RWPE2 (cell line): ENCODE measurements around the gene MCM5.

Experiments
- ATAC-seq: fragments of 200-7000 bp; cut with Tn5 transposase; 3 replicates; pipeline ENCODE4 v1.9.1; 2021; ENCODE audit warnings: low read depth
- DNase-seq: peaks from one replicate; pipeline ENCODE4 v3.0.0-alpha.2; 2020; ENCODE audit warnings: low spot score
- H3K27ac ChIP-seq: fragments of 450-650 bp; 2 replicates; pipeline ENCODE4 v1.5.1; 2017; ENCODE audit warnings: mild to moderate bottlenecking; ENCODE audit not compliant: poor library complexity, severe bottlenecking
- H3K27me3 ChIP-seq: fragments of 250-450 bp; sonication (Bioruptor Pico); 2 replicates; pipeline ENCODE4 v1.5.1; 2021; ENCODE audit warnings: mild to moderate bottlenecking, moderate library complexity; ENCODE audit not compliant: insufficient read depth, poor library complexity, severe bottlenecking
- H3K36me3 ChIP-seq: fragments of 250-450 bp; sonication (Bioruptor Pico); 2 replicates; pipeline ENCODE4 v1.5.1; 2020; ENCODE audit warnings: low read depth, mild to moderate bottlenecking, moderate library complexity
- H3K4me1 ChIP-seq: fragments of 250-450 bp; sonication (Bioruptor Pico); 2 replicates; pipeline ENCODE4 v1.5.1; 2021; ENCODE audit warnings: mild to moderate bottlenecking, moderate library complexity; ENCODE audit not compliant: insufficient read depth, poor library complexity, severe bottlenecking
- H3K4me3 ChIP-seq: fragments of 250-450 bp; sonication (Bioruptor Pico); 2 replicates; pipeline ENCODE4 v1.5.1; 2021; ENCODE audit warnings: mild to moderate bottlenecking, moderate library complexity; ENCODE audit not compliant: severe bottlenecking
- H3K9me3 ChIP-seq: fragments of 250-450 bp; sonication (Bioruptor Pico); 2 replicates; pipeline ENCODE4 v1.5.1; 2021; ENCODE audit warnings: mild to moderate bottlenecking, moderate library complexity; ENCODE audit not compliant: severe bottlenecking
- TF ChIP-seq, protein P1 (sequence below): fragments of 450-650 bp; IDR thresholded peaks from one replicate; pipeline ENCODE4 v1.5.1; 2017; ENCODE audit warnings: mild to moderate bottlenecking, moderate library complexity; ENCODE audit not compliant: poor library complexity, severe bottlenecking

The MCM5 gene

DNA sequence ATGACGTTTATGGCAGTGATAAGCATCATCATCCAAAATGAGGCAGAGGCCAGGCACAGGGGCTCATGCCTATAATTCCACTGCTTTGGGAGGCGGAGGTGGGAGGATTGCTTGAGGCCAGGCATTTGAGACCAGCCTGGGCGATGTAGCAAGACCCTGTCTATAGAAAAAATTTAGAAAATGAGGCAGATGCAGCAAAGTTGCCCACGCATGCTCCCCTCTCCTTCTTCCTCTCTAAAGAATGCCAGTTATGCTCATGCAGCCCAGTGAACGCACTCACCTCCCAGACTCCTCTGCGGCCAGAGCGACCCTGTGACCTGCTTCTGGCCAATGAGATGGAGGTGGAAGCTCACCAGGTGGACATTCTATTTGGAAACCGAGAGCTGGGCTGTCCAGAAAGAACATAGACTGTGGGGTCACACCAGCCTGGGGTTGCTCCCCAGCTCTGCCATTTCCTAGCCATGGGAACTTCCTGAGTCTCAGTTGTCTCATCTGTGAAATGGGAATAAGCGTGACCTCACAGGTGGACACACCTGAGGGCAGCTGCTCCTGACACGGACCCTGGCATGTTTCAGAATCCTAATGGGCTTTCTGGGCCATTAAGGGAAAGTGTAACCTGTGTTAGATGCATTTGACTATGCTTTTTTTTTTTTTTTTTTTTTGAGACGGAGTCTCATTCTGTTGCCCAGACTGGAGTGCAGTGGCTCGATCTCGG is 44.9 kb downstream of the MCM5 start:
- no peaks in the 10 kb centered on the region for H3K27me3 ChIP-seq
- no peak overlapping the region for H3K27ac ChIP-seq
- H3K4me3 ChIP-seq, result no peak overlapping the region
- DNase-seq, result no peak
- peaks cover 21% of the 10 kb centered on the region for H3K4me1 ChIP-seq
- no peak for ATAC-seq
- TF ChIP-seq, protein P1, sequence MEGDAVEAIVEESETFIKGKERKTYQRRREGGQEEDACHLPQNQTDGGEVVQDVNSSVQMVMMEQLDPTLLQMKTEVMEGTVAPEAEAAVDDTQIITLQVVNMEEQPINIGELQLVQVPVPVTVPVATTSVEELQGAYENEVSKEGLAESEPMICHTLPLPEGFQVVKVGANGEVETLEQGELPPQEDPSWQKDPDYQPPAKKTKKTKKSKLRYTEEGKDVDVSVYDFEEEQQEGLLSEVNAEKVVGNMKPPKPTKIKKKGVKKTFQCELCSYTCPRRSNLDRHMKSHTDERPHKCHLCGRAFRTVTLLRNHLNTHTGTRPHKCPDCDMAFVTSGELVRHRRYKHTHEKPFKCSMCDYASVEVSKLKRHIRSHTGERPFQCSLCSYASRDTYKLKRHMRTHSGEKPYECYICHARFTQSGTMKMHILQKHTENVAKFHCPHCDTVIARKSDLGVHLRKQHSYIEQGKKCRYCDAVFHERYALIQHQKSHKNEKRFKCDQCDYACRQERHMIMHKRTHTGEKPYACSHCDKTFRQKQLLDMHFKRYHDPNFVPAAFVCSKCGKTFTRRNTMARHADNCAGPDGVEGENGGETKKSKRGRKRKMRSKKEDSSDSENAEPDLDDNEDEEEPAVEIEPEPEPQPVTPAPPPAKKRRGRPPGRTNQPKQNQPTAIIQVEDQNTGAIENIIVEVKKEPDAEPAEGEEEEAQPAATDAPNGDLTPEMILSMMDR, result no peak
- no peaks in the 10 kb centered on the region for H3K9me3 ChIP-seq
- H3K36me3 ChIP-seq, result no peaks in the 10 kb centered on the region

DNA sequence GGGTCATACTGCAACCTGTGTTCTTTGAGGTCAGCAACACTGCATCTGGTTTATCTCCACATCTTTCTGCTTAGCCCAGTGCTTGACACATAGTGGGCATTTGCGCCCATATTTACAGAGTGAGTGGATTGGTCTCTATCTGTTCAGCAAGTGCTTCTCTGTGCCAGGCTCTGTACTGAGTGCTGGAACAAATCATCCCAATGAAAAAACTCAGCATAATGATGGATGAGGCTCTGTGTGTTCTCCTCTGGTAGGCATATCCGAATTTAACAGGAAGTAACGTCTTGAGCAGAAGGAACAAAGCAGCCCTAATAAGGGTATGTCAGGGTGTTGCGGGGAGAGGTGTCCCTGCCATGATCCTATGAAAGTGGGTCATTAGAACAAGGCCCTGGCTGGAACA is 46.0 kb downstream of the MCM5 start:
- H3K27me3 ChIP-seq, result no peaks in the 10 kb centered on the region
- H3K36me3 ChIP-seq, result no peaks in the 10 kb centered on the region
- DNase-seq, result no peak
- ATAC-seq, result peak; percentile 3; the same call in 1 of the 3 replicates
- no peaks in the 10 kb centered on the region for H3K9me3 ChIP-seq
- H3K4me3 ChIP-seq, result no peak overlapping the region
- TF ChIP-seq, protein P1, result no peak
- peak overlapping the region; percentile 28 for H3K27ac ChIP-seq
- peaks cover 21% of the 10 kb centered on the region for H3K4me1 ChIP-seq

DNA sequence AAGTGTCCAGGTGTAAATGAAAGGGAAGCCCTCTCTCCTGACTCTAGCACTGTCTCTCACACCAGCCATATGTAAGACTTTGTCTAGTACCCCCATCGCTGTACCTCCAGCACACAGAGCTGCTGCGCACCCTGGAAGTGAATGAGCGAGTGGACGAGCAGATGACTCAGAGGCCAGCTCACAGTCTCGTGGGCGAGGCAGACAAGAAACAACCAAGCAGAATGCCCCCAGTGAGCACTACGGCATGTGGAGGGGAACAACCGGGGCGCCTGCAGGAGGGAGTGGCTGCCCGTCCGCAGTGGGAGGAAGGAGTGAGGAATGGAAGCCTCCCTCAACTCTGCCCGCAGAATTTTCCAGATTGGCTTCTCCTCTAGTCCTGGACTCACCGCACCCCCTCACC is 46.4 kb downstream of the MCM5 start:
- Histone ChIP-seq H3K27me3 (no peaks in the 10 kb centered on the region), H3K4me1 (peaks cover 21% of the 10 kb centered on the region), H3K27ac (peak overlapping the region; percentile 28), H3K4me3 (no peak overlapping the region), H3K36me3 (no peaks in the 10 kb centered on the region), H3K9me3 (no peaks in the 10 kb centered on the region)
- DNase-seq (peak; percentile 85), ATAC-seq (peak; percentile 89)
- TF ChIP-seq, protein P1, result no peak

DNA sequence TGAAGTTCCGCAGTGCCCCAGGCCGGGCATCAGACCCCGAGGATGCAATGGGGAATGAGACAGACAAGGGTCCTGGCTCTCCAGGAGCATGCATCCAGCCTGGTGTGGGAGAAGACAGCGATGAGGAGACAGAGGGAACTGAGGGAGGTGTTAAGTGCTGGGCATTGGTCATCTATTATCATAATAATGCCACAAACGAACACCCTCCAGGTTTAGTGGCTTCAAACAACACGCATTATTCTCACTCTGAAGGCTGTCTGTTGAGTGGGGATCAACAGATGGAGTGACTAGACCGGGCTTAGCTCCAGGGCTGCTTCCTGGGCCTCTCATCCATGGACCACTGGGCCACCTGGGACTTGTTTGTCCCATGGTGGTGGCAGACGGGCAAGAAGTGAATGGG is 48.6 kb downstream of the MCM5 start:
- H3K9me3 ChIP-seq, result no peaks in the 10 kb centered on the region
- H3K27me3 ChIP-seq, result no peaks in the 10 kb centered on the region
- DNase-seq, result no peak
- no peak for ATAC-seq
- no peaks in the 10 kb centered on the region for H3K36me3 ChIP-seq
- H3K4me3 ChIP-seq, result no peak overlapping the region
- H3K27ac ChIP-seq, result no peak overlapping the region
- peaks cover 16% of the 10 kb centered on the region for H3K4me1 ChIP-seq
- TF ChIP-seq, protein P1, result no peak
